GM03348 (cell line): Measurements from ENCODE around the gene SCAMP4.
"Not testable (repeated sequence)": the region's sequence is repeated elsewhere in the genome, so short reads cannot be mapped to it uniquely, and the experiment has no call there.

Experiments used
- DNase-seq: peaks from one replicate; pipeline ENCODE4 v3.0.0; 2012; ENCODE audit warnings: low spot score

The SCAMP4 gene

GRCh38 chr19:1866693-1867348, 38.4 kb upstream of the SCAMP4 start:
- DNase-seq, result no peak

- no peak for DNase-seq
Observed at GRCh38 chr19:1867349-1867724, 37.9 kb upstream of the SCAMP4 start.

GRCh38 chr19:1868971-1869370, 36.2 kb upstream of the SCAMP4 start:
- no peak for DNase-seq

- no peak for DNase-seq
Observed at GRCh38 chr19:1871140-1871597, 34.0 kb upstream of the SCAMP4 start.

- no peak for DNase-seq
Observed at GRCh38 chr19:1871630-1872029, 33.6 kb upstream of the SCAMP4 start.

- no peak for DNase-seq
Observed at GRCh38 chr19:1872807-1873523, 32.2 kb upstream of the SCAMP4 start.

GRCh38 chr19:1873524-1874473, 31.4 kb upstream of the SCAMP4 start:
- no peak for DNase-seq

GRCh38 chr19:1874554-1875185, 30.5 kb upstream of the SCAMP4 start:
- DNase-seq, result no peak

- not testable (repeated sequence) for DNase-seq
Observed at GRCh38 chr19:1875265-1875645, 29.9 kb upstream of the SCAMP4 start.

GRCh38 chr19:1875646-1876495, 29.3 kb upstream of the SCAMP4 start:
- DNase-seq, result peak; percentile 93

GRCh38 chr19:1876496-1877279, 28.5 kb upstream of the SCAMP4 start:
- DNase-seq, result not testable (repeated sequence)

GRCh38 chr19:1877280-1877660, 27.9 kb upstream of the SCAMP4 start:
- DNase-seq, result not testable (repeated sequence)

- DNase-seq, result not testable (repeated sequence)
Observed at GRCh38 chr19:1878583-1878982, 26.6 kb upstream of the SCAMP4 start.

- not testable (repeated sequence) for DNase-seq
Observed at GRCh38 chr19:1879982-1880381, 25.2 kb upstream of the SCAMP4 start.

- DNase-seq, result no peak
Observed at GRCh38 chr19:1880611-1881392, 24.4 kb upstream of the SCAMP4 start.

- not testable (repeated sequence) for DNase-seq
Observed at GRCh38 chr19:1881393-1882088, 23.7 kb upstream of the SCAMP4 start.

GRCh38 chr19:1882089-1882785, 23.0 kb upstream of the SCAMP4 start:
- DNase-seq, result no peak
